H9 (cell line): ENCODE results near the gene KLF11. TPM values are rescaled to one million over a fixed set of nuclear protein-coding genes. Genes with fewer than 3 reads are reported as not detected.

Experiments used
- DNase-seq: peaks from one replicate; pipeline ENCODE4 v3.0.0-alpha.2; 2017
- H2AFZ ChIP-seq: one replicate; pipeline ENCODE4 v1.6.1; 2013; ENCODE audit warnings: mild to moderate bottlenecking, low read length, control low read depth, moderate library complexity
- H2AK5ac ChIP-seq: 2 replicates; pipeline ENCODE4 v1.6.1; 2013; ENCODE audit warnings: low read length, control low read depth, mixed read lengths; ENCODE audit not compliant: insufficient read length
- H2BK120ac ChIP-seq: one replicate; pipeline ENCODE4 v1.6.1; 2013; ENCODE audit warnings: low read depth, mild to moderate bottlenecking, low read length, control low read depth, inconsistent platforms; ENCODE audit not compliant: poor library complexity, severe bottlenecking
- H2BK12ac ChIP-seq: 2 replicates; pipeline ENCODE4 v1.6.1; 2013; ENCODE audit warnings: low read length, control low read depth, mixed read lengths, low read depth; ENCODE audit not compliant: insufficient read length
- H2BK15ac ChIP-seq: 2 replicates; pipeline ENCODE4 v1.6.1; 2013; ENCODE audit warnings: low read depth, low read length, control low read depth
- H2BK20ac ChIP-seq: one replicate; pipeline ENCODE4 v1.6.1; 2013; ENCODE audit warnings: low read depth, mild to moderate bottlenecking, low read length, control low read depth, inconsistent platforms; ENCODE audit not compliant: poor library complexity, severe bottlenecking
- H2BK5ac ChIP-seq: 2 replicates; pipeline ENCODE4 v1.6.1; 2013; ENCODE audit warnings: low read length, control low read depth, mixed read lengths; ENCODE audit not compliant: insufficient read length
- H3K14ac ChIP-seq: 2 replicates; pipeline ENCODE4 v1.6.1; 2013; ENCODE audit warnings: low read length, control low read depth; ENCODE audit not compliant: insufficient read depth
- H3K18ac ChIP-seq: 2 replicates; pipeline ENCODE4 v1.6.1; 2013; ENCODE audit warnings: low read depth, mild to moderate bottlenecking, mixed read lengths, low read length, control low read depth; ENCODE audit not compliant: insufficient read length
- H3K23ac ChIP-seq: 2 replicates; pipeline ENCODE4 v1.6.1; 2013; ENCODE audit warnings: low read length, control low read depth, mixed read lengths, low read depth; ENCODE audit not compliant: insufficient read length
- H3K23me2 ChIP-seq: 2 replicates; pipeline ENCODE4 v1.6.1; 2013; ENCODE audit warnings: low read depth, mild to moderate bottlenecking, mixed read lengths, low read length, control low read depth; ENCODE audit not compliant: insufficient read length, poor library complexity, severe bottlenecking
- H3K27ac ChIP-seq: 2 replicates; pipeline ENCODE4 v1.5.1; 2013; ENCODE audit warnings: low read length, control low read depth, mixed read lengths, low read depth; ENCODE audit not compliant: insufficient read length
- H3K27me3 ChIP-seq: 2 replicates; pipeline ENCODE4 v1.6.1; 2013; ENCODE audit warnings: low read length, control low read depth, inconsistent platforms; ENCODE audit not compliant: insufficient read depth
- H3K4ac ChIP-seq: 2 replicates; pipeline ENCODE4 v1.6.1; 2013; ENCODE audit warnings: low read depth, mild to moderate bottlenecking, control low read depth, inconsistent platforms, low read length, moderate library complexity
- H3K4me1 ChIP-seq: 2 replicates; pipeline ENCODE4 v1.6.1; 2013; ENCODE audit warnings: low read length, control low read depth, inconsistent platforms; ENCODE audit not compliant: insufficient read depth
- H3K4me2 ChIP-seq: 2 replicates; pipeline ENCODE4 v1.6.1; 2013; ENCODE audit warnings: low read length, control low read depth, mixed read lengths; ENCODE audit not compliant: insufficient read length, insufficient read depth
- H3K56ac ChIP-seq: 2 replicates; pipeline ENCODE4 v1.6.1; 2013; ENCODE audit warnings: low read depth, mild to moderate bottlenecking, mixed read lengths, low read length, control low read depth; ENCODE audit not compliant: insufficient read length
- H3K79me1 ChIP-seq: 2 replicates; pipeline ENCODE4 v1.6.1; 2013; ENCODE audit warnings: low read depth, mild to moderate bottlenecking, moderate library complexity, low read length, control low read depth, inconsistent platforms; ENCODE audit not compliant: insufficient read depth, poor library complexity, severe bottlenecking
- H3K79me2 ChIP-seq: 2 replicates; pipeline ENCODE4 v1.6.1; 2013; ENCODE audit warnings: low read length, control low read depth, inconsistent platforms; ENCODE audit not compliant: insufficient read depth
- H3K9ac ChIP-seq: 2 replicates; pipeline ENCODE4 v1.6.1; 2013; ENCODE audit warnings: low read length, control low read depth, mixed read lengths; ENCODE audit not compliant: insufficient read length; ENCODE audit errors: extremely low read depth
- H3K9me3 ChIP-seq: one replicate; pipeline ENCODE4 v1.6.1; 2013; ENCODE audit warnings: low read depth, low read length, inconsistent platforms; ENCODE audit not compliant: control insufficient read depth
- H3T11ph ChIP-seq: one replicate; pipeline ENCODE4 v1.6.1; 2013; ENCODE audit warnings: mild to moderate bottlenecking, low read length, control low read depth, inconsistent platforms
- H4K20me1 ChIP-seq: one replicate; pipeline ENCODE4 v1.6.1; 2013; ENCODE audit not compliant: control insufficient read depth, insufficient read length, insufficient read depth
- H4K5ac ChIP-seq: 2 replicates; pipeline ENCODE4 v1.6.1; 2013; ENCODE audit warnings: low read depth, mild to moderate bottlenecking, mixed read lengths, low read length, control low read depth; ENCODE audit not compliant: insufficient read length
- H4K8ac ChIP-seq: replicated peaks from 2 replicates; pipeline ENCODE4 v1.6.1; 2013; ENCODE audit warnings: low read length, control low read depth, mixed read lengths, low read depth; ENCODE audit not compliant: insufficient read length
- H4K91ac ChIP-seq: 2 replicates; pipeline ENCODE4 v1.6.1; 2013; ENCODE audit warnings: low read depth, mild to moderate bottlenecking, moderate library complexity, mixed read lengths, low read length, control low read depth; ENCODE audit not compliant: insufficient read length
- H3K27ac Mint-ChIP-seq, 3 experiments: 2 replicates in 2 of 3; 3 replicates in 1 of 3; pipeline ENCODE4 v1.8.0; 2020 to 2021; ENCODE audit warnings: mixed read lengths in 3 of 3, mild to moderate bottlenecking in 1 of 3, moderate library complexity in 1 of 3
- H3K27me3 Mint-ChIP-seq: 2 replicates; pipeline ENCODE4 v1.8.0; 2021; ENCODE audit warnings: low read depth, mild to moderate bottlenecking, moderate library complexity, mixed read lengths
- H3K36me3 Mint-ChIP-seq, 3 experiments: 2 replicates in 2 of 3; 3 replicates in 1 of 3; pipeline ENCODE4 v1.8.0; 2020 to 2021; ENCODE audit warnings: low read depth in 3 of 3, mixed read lengths in 3 of 3; ENCODE audit not compliant: insufficient read depth in 1 of 3
- H3K4me1 Mint-ChIP-seq, 2 experiments: 2 replicates each; pipeline ENCODE4 v1.8.0; 2020; ENCODE audit warnings: mixed read lengths in 2 of 2
- H3K4me3 Mint-ChIP-seq, 2 experiments: 2 replicates in 1 of 2; 3 replicates in 1 of 2; pipeline ENCODE4 v1.8.0; 2020 to 2021; ENCODE audit warnings: mild to moderate bottlenecking in 2 of 2, mixed read lengths in 2 of 2, moderate library complexity in 1 of 2
- H3K9me3 Mint-ChIP-seq, 2 experiments: 2 replicates in 1 of 2; 3 replicates in 1 of 2; pipeline ENCODE4 v1.8.0; 2020; ENCODE audit warnings: mild to moderate bottlenecking in 2 of 2, mixed read lengths in 2 of 2, moderate library complexity in 1 of 2
- CTCF ChIP-seq: fragments of 200-600 bp; sonication (generic); conservative IDR thresholded peaks from 3 replicates; pipeline ENCODE4 v1.8.0; 2021; ENCODE audit warnings: antibody characterized with exemption, mild to moderate bottlenecking
- WGBS: extraction: QIAGEN DNeasy Blood & Tissue Kit; methylation state at CpG from one replicate; pipeline ENCODE4 v1.1.7; 2013; ENCODE audit warnings: missing lambda C conversion rate, low lambda C conversion rate, mixed read lengths; ENCODE audit not compliant: insufficient read length; ENCODE audit errors: extremely low coverage; 5-methylcytosine and 5-hydroxymethylcytosine counted together
- total RNA-seq: library from RNA; stranded (reverse); gene quantifications from 2 replicates; pipeline ENCODE4 v1.2.1, GENCODE V29; 2021

KLF11 gene
- total RNA-seq, 1 experiment from 2014 or later: 15.5 TPM

GRCh38 chr2:10076511-10076910 is 33.2 kb downstream of the KLF11 start:
- Histone ChIP-seq H3K27ac (no peak overlapping the region), H3K4me2 (no peak overlapping the region)
- no peaks in the 10 kb centered on the region; a peak in 1 of 7 replicates for H3K36me3 Mint-ChIP-seq

More at GRCh38 chr2:10076511-10076910, 33.2 kb downstream of the KLF11 start:
- DNase-seq: no peak
- no peaks in the 10 kb centered on the region for H3K79me1 ChIP-seq
- H3K4me1 ChIP-seq: no peaks in the 10 kb centered on the region; the same call in 1 of the 2 replicates
- no peak overlapping the region for H3K14ac ChIP-seq
- peaks cover 8% of the 10 kb centered on the region for H3K23me2 ChIP-seq
- H2AK5ac ChIP-seq: no peak overlapping the region
- no peak overlapping the region for H2BK5ac ChIP-seq
- no peak overlapping the region for H3K18ac ChIP-seq
- no peak overlapping the region for H3K4ac ChIP-seq
- no peaks in the 10 kb centered on the region for H3K9me3 ChIP-seq
- H3T11ph ChIP-seq: no peak overlapping the region
- H2BK20ac ChIP-seq: no peak overlapping the region
- TF ChIP-seq CTCF: no peak
- no peak overlapping the region for H4K8ac ChIP-seq
- no peak overlapping the region for H2BK15ac ChIP-seq
- H3K27me3 Mint-ChIP-seq: peaks cover 65% of the 10 kb centered on the region
- H3K23ac ChIP-seq: no peak overlapping the region
- peaks cover 9% of the 10 kb centered on the region; the same call in 1 of the 2 replicates for H3K27me3 ChIP-seq
- no peaks in the 10 kb centered on the region; the same call in 1 of the 2 replicates for H3K79me2 ChIP-seq
- H4K5ac ChIP-seq: no peak overlapping the region
- no peak overlapping the region for H2BK12ac ChIP-seq
- H3K27ac Mint-ChIP-seq: no peak overlapping the region
- H3K4me1 Mint-ChIP-seq: peaks cover 18 to 45% of the 10 kb centered on the region in 2 experiments
- H3K4me3 Mint-ChIP-seq: no peak overlapping the region
- H3K56ac ChIP-seq: no peak overlapping the region
- WGBS: no CpG with 5 or more reads among the region's 13 CpGs
- H2BK120ac ChIP-seq: no peak overlapping the region
- no peak overlapping the region for H3K9ac ChIP-seq
- no peak overlapping the region for H2AFZ ChIP-seq
- H4K91ac ChIP-seq: no peak overlapping the region
- H3K9me3 Mint-ChIP-seq: no peaks in the 10 kb centered on the region; a peak in 1 of 5 replicates
- H4K20me1 ChIP-seq: no peaks in the 10 kb centered on the region
